LNCAP (cell line): ENCODE measurements around the gene TEAD1.

Experiments
- CTCF ChIP-seq: fragments of 450-650 bp; IDR thresholded peaks from 2 replicates; pipeline ENCODE4 v1.5.1; 2017; ENCODE audit warnings: mild to moderate bottlenecking

Gene TEAD1

DNA sequence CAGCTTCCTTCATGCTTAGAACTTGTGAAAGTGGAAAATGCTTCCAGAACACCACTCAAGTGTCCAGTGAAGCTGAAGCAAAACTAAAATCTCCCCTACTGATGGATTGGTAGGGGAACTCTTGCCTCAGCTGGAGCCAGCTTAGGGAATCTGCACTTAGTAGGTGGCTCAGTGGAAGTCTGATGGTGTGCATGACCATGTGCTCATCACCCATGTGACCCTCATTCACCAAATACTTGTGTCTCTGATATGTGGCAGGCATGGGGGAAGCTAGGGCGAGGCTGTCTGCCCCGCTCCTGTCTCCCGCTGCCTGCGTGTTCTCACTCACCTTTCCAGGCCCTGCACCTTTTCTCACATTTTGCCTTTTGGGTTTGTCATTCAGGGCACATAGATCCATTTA lies 7.2 kb downstream of the TEAD1 start:
- TF ChIP-seq CTCF = no peak

DNA sequence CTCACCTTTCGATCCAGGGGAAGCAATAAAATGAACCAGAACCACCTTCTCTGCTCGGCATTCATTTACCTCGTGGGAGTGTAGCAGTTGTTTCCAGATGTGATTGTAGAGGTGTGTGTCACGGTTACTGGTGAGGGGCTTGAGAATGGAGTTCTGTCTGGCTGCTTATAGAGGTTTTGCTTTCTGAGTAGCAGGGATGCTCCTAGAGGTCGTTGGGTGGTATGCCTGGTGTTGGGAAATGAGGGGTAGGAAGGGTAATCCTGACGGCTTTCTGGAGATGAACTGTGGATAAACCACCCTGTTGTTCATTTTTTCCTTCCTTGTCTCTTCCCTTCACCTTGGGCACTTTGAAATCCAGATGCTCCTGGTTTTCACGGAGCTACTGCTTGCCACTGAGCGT lies 8.1 kb downstream of the TEAD1 start:
- TF ChIP-seq CTCF = no peak

DNA sequence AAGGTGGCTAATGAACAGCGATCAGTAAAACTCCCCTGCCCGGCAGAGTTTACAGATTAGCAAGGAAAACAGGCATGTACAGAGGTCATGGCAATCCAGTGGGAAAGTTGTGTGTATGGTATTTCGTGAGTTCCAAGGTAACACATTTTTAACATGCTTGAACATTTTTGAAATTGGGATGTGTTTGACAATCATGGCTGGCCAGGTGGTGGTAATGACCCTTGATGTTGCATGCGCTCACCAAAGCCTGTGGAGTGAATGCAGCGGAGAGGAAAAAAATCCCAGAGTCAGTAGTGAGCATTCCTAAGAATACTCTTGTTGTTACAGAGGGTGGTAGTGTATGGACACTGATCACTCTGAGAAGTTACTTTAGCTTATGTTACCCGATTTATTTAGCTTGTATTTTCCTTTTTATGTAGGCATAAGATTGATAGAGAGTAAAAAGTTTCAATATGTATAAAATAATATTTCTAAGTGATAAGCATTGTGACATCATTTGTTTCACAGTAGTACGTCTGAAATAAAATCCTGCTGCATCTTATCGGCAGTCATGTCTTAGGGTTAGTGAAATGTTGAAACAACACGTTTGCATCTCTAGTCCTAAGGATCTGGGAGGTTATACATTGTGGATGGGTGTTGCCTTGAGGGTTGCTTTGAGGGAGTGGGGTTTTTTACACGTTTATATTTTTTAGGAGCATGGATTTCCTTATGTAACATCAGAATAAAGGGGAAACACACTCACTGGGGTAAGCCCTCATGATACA lies 8.7 kb downstream of the TEAD1 start:
- no peak for TF ChIP-seq CTCF

DNA sequence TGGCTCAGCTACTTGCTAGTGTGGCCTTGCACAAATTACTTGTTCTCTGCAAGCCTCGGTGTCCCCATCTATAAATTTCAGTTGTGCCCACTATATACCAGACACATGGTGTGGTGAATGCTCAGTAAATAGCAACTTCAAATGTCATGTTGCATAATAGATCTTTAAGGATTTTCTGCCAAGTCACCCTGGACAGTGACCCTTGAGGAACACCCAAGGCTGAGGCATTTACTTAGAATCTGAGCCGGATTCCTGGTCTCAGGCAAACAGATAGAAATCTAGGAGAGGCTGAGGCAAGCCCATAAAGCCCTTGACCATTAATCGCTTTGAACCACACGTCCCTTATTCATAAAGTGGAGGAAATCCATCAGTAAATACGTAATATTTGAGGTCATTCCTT lies 9.7 kb downstream of the TEAD1 start:
- TF ChIP-seq CTCF = no peak

- TF ChIP-seq CTCF = no peak
These were observed 10.1 kb downstream of the TEAD1 start for GRCh38 chr11:12684315-12684714.

- TF ChIP-seq CTCF = no peak
These were observed 10.6 kb downstream of the TEAD1 start for GRCh38 chr11:12684816-12685215.

DNA sequence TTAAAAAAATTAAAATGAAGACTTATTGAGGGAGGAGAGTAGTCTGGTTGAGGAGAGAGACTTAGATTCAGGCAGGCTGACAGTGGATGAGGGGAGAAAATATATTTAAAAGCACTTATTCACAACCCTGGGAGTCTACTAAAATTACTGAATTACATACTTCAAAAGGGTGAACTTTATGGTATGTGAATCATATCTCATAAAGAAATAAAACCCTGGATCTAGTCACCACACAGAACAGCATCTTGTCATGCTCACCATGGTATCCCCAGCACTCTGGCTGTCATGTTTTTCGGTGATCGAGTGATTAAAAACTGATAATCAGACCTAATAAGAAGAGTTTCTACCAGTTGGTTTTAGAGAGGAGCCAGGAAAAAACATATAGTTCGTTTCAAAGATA lies 11.0 kb downstream of the TEAD1 start:
- no peak for TF ChIP-seq CTCF
